Neural progenitor cell (in vitro differentiated cells): ENCODE measurements around the gene KRTAP5-5.

ENCODE experiments used
- EZH2 ChIP-seq: fragments of 200-600 bp; sonication (generic); IDR thresholded peaks from 2 replicates; pipeline ENCODE4 v1.6.1; 2017; ENCODE audit warnings: antibody characterized with exemption, mild to moderate bottlenecking, moderate library complexity
- TF ChIP-seq, protein P1 (sequence below): fragments of 200-600 bp; sonication (generic); IDR thresholded peaks from 2 replicates; pipeline ENCODE4 v1.5.1; 2017; ENCODE audit warnings: antibody characterized with exemption, mild to moderate bottlenecking

DNA sequence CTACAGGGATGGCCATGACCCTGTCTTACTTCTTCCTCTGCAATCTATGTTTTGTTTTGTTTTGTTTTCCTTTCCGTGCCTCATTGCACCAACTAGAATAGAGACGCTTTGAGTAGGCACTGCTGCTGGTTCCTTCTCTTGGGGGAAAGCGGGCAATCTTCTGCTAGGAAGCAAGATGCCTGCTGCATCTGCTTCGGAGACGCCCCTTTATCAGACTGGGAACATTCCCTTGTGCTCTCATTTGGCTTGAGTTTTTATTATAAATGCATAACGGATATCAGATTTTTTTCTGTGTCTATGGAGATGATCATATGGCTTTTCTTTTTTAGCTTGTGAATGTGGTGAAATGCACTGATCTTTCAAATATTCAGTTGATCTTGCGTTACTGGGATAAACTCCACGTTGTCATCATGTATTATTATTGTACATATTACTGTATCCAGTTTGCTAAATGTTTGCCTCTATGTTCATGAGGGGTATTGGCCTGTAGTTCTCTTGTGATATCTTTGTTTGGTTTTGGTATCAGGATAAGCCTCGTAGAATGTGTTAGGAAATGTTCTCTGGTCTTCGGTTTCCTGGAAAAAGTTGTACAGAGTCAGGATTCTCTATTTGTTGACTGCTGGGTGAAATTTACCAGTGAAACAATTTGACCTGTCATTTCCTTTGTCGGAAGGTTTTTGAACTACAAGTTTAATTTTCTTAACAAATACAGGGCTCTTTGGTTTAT, 44.0 kb downstream of the KRTAP5-5 start:
- TF ChIP-seq, protein P1, sequence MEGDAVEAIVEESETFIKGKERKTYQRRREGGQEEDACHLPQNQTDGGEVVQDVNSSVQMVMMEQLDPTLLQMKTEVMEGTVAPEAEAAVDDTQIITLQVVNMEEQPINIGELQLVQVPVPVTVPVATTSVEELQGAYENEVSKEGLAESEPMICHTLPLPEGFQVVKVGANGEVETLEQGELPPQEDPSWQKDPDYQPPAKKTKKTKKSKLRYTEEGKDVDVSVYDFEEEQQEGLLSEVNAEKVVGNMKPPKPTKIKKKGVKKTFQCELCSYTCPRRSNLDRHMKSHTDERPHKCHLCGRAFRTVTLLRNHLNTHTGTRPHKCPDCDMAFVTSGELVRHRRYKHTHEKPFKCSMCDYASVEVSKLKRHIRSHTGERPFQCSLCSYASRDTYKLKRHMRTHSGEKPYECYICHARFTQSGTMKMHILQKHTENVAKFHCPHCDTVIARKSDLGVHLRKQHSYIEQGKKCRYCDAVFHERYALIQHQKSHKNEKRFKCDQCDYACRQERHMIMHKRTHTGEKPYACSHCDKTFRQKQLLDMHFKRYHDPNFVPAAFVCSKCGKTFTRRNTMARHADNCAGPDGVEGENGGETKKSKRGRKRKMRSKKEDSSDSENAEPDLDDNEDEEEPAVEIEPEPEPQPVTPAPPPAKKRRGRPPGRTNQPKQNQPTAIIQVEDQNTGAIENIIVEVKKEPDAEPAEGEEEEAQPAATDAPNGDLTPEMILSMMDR, result no peak
- TF ChIP-seq EZH2, result no peak
